Epidermal melanocyte (primary cell): ENCODE results near the gene PCCB.
"Not testable (repeated sequence)": the region's sequence is repeated elsewhere in the genome, so short reads cannot be mapped to it uniquely, and the experiment has no call there.

Source experiments
- DNase-seq: peaks from one replicate; pipeline ENCODE4 v3.0.0; 2011; ENCODE audit warnings: low spot score; ENCODE audit not compliant: insufficient read length

PCCB gene

GRCh38 chr3:136262559-136262958 lies 12.4 kb downstream of the PCCB start:
- no peak for DNase-seq

GRCh38 chr3:136263251-136263650 lies 13.1 kb downstream of the PCCB start:
- no peak for DNase-seq

GRCh38 chr3:136266468-136267125 lies 16.5 kb downstream of the PCCB start:
- DNase-seq = not testable (repeated sequence)

- DNase-seq = no peak
Observed at GRCh38 chr3:136267235-136267634, 17.1 kb downstream of the PCCB start.

DNA sequence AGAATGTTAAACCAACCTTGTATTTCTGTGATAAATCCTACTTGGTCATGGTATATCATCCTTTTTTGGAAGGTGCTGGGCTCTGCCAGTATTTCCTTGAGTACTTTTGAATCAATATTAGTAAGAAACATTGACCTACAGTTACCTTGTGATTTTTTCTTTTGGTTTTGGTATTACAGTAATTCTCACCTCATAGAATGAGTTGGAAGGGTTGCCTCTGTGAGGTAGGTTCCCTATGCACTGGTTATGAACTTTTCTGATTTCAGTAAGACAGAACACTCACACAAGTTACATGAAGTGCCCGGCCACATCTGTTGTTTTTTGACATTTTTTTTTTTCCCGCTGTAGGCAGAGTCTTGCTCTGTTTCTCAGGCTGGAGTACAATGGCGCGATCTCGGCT lies 20.0 kb downstream of the PCCB start:
- DNase-seq = no peak

DNA sequence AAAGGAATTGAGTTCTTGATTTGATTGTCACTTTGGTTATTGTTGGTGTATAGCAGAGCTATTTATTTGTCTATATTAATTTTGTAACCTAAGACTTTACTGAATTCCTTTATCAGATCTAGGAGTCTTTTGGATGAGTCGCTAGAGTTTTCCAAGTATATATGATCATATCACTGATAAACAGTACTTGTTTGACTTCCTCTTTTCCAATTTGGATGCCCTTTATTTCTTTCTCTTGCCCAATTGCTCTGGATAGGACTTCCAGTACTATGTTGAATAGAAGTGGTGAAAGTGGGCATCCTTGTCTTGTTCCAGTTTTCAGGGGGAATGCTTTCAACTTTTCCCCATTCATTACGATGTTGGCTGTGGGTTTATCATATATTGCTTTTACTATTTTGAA lies 21.5 kb downstream of the PCCB start:
- DNase-seq = not testable (repeated sequence)

- no peak for DNase-seq
Observed at GRCh38 chr3:136276049-136276755, 26.1 kb downstream of the PCCB start.

DNA sequence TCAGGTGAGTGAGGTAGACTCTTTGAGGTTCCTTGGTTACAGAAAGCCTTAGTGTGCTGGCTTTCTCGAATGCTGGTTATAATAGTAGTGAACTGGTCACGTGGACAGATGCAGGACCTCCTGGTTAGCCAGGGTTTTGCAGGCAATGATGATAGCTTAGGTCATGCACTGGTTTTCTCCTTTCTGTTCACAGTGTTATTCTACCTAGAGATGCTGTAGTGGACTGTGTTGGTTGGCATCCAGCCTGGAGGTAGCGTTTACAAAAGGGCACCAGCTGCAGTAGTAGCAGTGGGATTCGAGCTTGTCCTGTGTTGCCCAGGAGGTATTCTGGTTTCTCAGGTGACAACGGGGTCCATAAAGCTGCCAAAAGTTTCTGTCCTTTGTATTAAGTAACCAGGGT lies 27.0 kb downstream of the PCCB start:
- no peak for DNase-seq

DNA sequence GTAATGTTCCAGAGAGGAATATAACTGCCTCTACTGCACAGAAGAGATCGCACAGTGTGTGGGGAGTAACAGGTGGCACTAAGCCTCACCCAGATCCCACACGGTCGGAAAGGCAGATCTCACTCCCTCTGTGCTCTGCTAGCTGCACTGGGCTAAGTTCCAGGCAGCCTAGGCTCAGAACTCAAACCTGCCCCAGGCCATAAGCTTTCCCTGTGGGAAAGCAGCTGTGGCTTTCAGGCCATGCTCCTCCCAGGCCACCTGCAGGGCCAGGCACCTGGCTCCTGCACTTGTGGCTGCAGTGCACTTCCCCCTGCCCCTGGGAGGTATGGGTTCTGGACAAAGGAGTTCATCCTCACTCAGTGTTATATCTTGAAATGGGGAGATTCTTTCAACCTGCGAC lies 27.5 kb downstream of the PCCB start:
- no peak for DNase-seq

GRCh38 chr3:136279092-136279491 lies 29.0 kb downstream of the PCCB start:
- DNase-seq = no peak

DNA sequence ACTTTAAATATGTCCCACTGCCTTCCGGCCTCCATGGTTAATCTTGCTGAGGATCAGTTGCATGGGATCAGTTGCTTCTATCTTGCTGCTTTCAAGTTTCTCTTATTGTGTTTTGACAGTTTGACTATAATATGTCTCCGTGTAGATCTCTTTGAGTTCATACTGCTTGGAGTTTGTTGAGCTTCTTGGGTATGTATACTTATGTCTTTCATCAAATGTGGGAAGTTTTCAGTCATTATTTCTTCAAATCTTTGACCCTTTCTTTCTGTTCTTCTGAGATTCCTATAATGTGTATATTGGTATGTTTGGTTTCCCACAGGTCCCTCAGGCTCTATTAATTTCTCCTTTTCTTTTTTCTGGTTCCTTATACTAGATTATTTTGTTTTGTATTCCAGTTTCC lies 30.8 kb downstream of the PCCB start:
- no peak for DNase-seq

GRCh38 chr3:136281966-136282520 lies 31.9 kb downstream of the PCCB start:
- no peak for DNase-seq

- DNase-seq = no peak
Observed at GRCh38 chr3:136283627-136284026, 33.5 kb downstream of the PCCB start.

- no peak for DNase-seq
Observed at GRCh38 chr3:136291302-136291701, 41.2 kb downstream of the PCCB start.

GRCh38 chr3:136292500-136292899 lies 42.4 kb downstream of the PCCB start:
- DNase-seq = no peak

DNA sequence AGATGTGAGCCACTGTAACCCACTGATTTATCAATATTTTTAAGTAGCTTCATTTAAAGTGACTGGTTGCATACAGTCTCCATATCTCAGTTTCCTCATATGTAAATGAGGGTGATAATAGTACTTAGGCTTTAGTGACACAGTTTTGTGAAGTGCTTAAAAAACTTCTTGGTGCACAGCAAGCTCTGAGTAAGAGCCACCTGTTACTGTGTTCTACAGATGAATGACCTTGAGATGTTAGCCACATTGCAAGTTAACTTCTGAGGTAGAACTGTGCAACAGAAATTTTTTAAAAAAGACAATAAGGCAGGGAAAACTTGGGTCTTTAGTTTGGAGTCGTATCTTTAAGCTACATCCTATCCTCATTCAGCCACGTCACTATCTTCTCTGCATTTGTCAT lies 43.1 kb downstream of the PCCB start:
- no peak for DNase-seq

DNA sequence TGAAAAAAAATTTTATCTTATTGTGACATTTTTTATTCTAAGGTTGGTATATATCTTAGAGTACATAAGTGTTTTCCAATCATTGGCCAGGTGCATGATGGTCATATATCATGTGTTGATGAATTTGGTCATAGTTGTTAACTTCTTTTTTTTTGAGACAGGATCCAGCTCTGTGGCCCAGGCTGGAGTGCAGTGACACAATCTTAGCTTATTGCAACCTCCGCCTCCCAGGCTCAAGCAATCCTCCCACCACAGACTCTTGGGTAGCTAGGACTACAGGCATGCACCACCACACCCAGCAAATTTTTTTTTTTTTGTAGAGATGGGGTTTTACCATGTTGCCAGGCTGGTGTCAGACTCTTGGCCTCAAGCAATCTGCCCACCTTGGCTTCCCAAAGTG lies 44.0 kb downstream of the PCCB start:
- no peak for DNase-seq

- no peak for DNase-seq
Observed at GRCh38 chr3:136296960-136297359, 46.8 kb downstream of the PCCB start.

GRCh38 chr3:136297826-136298225 lies 47.7 kb downstream of the PCCB start:
- no peak for DNase-seq

- DNase-seq = no peak
Observed at GRCh38 chr3:136300444-136300843, 50.3 kb downstream of the PCCB start.

- DNase-seq = no peak
Observed at GRCh38 chr3:136305879-136306278, 55.7 kb downstream of the PCCB start.

- DNase-seq = no peak
Observed at GRCh38 chr3:136311261-136311660, 61.1 kb downstream of the PCCB start.

DNA sequence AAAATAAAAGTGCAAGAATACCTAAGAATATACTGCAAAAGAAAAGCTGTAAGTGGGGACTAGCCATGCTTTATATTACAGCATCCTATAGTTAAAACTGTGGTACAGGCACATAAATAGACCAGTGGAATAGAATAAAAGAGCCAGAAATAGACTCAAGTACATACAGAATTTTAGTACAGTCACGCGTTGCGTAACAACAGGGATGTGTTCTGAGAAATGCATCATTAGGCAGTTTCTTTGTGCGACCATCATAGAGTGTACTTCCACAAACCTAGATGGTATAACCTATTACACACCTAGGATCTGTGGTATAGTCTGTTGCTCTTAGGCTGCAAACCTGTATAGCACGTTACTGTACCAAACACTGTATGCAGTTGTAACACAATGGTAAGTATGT lies 61.8 kb downstream of the PCCB start:
- no peak for DNase-seq
